Esophagus muscularis mucosa (tissue), 4 donors: ENCODE data around the gene N4BP3.

Experiments
- CTCF ChIP-seq, 3 experiments: fragments of 200-600 bp in 2 of 3; fragments of 450-650 bp in 1 of 3; sonication (generic) in 2 of 3; IDR thresholded peaks; one replicate each; pipeline ENCODE4 v1.5.1; 2017 to 2019; ENCODE audit warnings: antibody characterized with exemption in 3 of 3, mild to moderate bottlenecking in 2 of 3, moderate library complexity in 1 of 3
- EP300 ChIP-seq: sonication (generic); formaldehyde crosslinking; IDR thresholded peaks from one replicate; pipeline ENCODE4 v1.6.1; 2017; ENCODE audit warnings: antibody characterized with exemption
- POLR2A ChIP-seq: fragments of 450-650 bp; IDR thresholded peaks from one replicate; pipeline ENCODE4 v1.6.1; 2017; ENCODE audit warnings: antibody characterized with exemption, moderate library complexity, mild to moderate bottlenecking, low read depth
- POLR2AphosphoS5 ChIP-seq, 2 donors: sonication (generic); formaldehyde crosslinking; IDR thresholded peaks; one replicate each; pipeline ENCODE4 v1.6.1; 2017; ENCODE audit warnings: antibody characterized with exemption in 2 of 2

GRCh38 chr5:178103612-178104011, 9.7 kb upstream of the N4BP3 start:
- no peak for TF ChIP-seq CTCF (IDR thresholded peaks at IDR 0.05)
- no peak for TF ChIP-seq POLR2AphosphoS5 (IDR thresholded peaks at IDR 0.05)
- TF ChIP-seq POLR2A, result no peak
- no peak for TF ChIP-seq EP300
